Esophagus squamous epithelium (tissue), 5 donors: ENCODE results near the gene TMEM127. TPM values are rescaled to one million over a fixed set of nuclear protein-coding genes. Genes with fewer than 3 reads are reported as not detected.

Experiments
- DNase-seq: peaks from one replicate; lab custom pipeline; 2025; lab: John Stamatoyannopoulos, UW
- H3K27ac ChIP-seq, 4 donors: fragments of 200-600 bp; sonication (generic); one replicate each; pipeline ENCODE4 v1.5.1; 2016 to 2019; ENCODE audit warnings: mild to moderate bottlenecking in 1 of 4
- H3K27me3 ChIP-seq, 4 donors: fragments of 200-600 bp; sonication (generic); 1 replicate in 3 of 4; 2 replicates in 1 of 4; pipeline versions ENCODE4 v1.5.1 to v1.6.0; 2017 to 2021; ENCODE audit warnings: antibody characterized with exemption in 1 of 4
- H3K36me3 ChIP-seq, 3 donors: fragments of 200-600 bp; sonication (generic); one replicate each; pipeline ENCODE4 v1.5.1; 2016 to 2019
- H3K4me1 ChIP-seq, 3 donors: fragments of 200-600 bp; sonication (generic); one replicate each; pipeline ENCODE4 v1.5.1; 2017 to 2019
- H3K4me3 ChIP-seq, 4 donors: fragments of 200-600 bp; sonication (generic); 1 replicate in 3 of 4; 2 replicates in 1 of 4; pipeline ENCODE4 v1.5.1; 2016 to 2019; ENCODE audit warnings: mild to moderate bottlenecking in 2 of 4, moderate library complexity in 1 of 4
- H3K9me3 ChIP-seq, 3 donors: fragments of 200-600 bp; sonication (generic); one replicate each; pipeline ENCODE4 v1.5.1; 2016 to 2019
- POLR2A ChIP-seq, 4 donors: fragments of 450-650 bp; IDR thresholded peaks; one replicate each; pipeline ENCODE4 v1.6.1; 2017; ENCODE audit warnings: antibody characterized with exemption in 4 of 4, mild to moderate bottlenecking in 4 of 4, moderate library complexity in 3 of 4
- WGBS, 2 donors: methylation state at CpG; one replicate each; pipeline ENCODE4 v1.1.5; 2018; 5-methylcytosine and 5-hydroxymethylcytosine counted together
- intact Hi-C: fragments of 100-400 bp; cut with DNase I; formaldehyde crosslinking; loops from one replicate; pipeline ENCODE4 v1.15.0; 2022
- total RNA-seq, 4 donors: library from RNA; depleted of rRNA; stranded (reverse); fragments of >200 nt; gene quantifications; one replicate each; pipeline ENCODE4 v1.1.0, GENCODE V29; 2016
- TF ChIP-seq, protein P1 (sequence below), 6 experiments: fragments of 450-650 bp in 4 of 6; fragments of 200-600 bp in 2 of 6; sonication (generic) in 2 of 6; IDR thresholded peaks; one replicate each; pipeline ENCODE4 v1.5.1; 2016 to 2019; ENCODE audit warnings: antibody characterized with exemption in 6 of 6, mild to moderate bottlenecking in 4 of 6, moderate library complexity in 4 of 6
- donor health status: DM: yes; HTN: yes; CAD: no.

Gene TMEM127
- total RNA-seq, 4 donors from 2014 or later: 26.0 to 45.9 (median 30.5) TPM

DNA sequence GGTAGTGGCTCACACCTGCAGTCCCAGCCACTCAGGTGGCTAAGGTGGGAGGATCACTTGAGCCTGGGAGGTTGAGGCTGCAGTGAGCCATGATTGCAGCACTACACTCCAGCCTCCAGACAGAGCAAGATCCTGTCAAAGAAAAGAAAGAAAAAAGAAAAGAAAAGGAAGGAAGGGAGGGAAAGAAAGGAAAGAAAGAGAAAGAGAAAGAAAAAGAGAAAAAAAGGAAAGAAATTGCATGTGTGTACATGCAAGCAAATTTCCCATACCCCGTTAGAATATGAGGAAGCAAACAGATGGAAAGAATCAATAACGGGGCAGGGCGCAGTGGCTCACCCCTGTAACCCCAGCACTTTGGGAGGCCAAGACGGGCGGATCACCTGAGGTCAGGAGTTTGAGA, 17.9 kb downstream of the TMEM127 start:
- TF ChIP-seq, protein P1, sequence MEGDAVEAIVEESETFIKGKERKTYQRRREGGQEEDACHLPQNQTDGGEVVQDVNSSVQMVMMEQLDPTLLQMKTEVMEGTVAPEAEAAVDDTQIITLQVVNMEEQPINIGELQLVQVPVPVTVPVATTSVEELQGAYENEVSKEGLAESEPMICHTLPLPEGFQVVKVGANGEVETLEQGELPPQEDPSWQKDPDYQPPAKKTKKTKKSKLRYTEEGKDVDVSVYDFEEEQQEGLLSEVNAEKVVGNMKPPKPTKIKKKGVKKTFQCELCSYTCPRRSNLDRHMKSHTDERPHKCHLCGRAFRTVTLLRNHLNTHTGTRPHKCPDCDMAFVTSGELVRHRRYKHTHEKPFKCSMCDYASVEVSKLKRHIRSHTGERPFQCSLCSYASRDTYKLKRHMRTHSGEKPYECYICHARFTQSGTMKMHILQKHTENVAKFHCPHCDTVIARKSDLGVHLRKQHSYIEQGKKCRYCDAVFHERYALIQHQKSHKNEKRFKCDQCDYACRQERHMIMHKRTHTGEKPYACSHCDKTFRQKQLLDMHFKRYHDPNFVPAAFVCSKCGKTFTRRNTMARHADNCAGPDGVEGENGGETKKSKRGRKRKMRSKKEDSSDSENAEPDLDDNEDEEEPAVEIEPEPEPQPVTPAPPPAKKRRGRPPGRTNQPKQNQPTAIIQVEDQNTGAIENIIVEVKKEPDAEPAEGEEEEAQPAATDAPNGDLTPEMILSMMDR (IDR thresholded peaks at IDR 0.05): no peak
- TF ChIP-seq POLR2A (IDR thresholded peaks at IDR 0.05): no peak
- no peak for DNase-seq
- WGBS, 2 donors: 41 to 61% methylated on average over 5 of the region's 5 CpGs

DNA sequence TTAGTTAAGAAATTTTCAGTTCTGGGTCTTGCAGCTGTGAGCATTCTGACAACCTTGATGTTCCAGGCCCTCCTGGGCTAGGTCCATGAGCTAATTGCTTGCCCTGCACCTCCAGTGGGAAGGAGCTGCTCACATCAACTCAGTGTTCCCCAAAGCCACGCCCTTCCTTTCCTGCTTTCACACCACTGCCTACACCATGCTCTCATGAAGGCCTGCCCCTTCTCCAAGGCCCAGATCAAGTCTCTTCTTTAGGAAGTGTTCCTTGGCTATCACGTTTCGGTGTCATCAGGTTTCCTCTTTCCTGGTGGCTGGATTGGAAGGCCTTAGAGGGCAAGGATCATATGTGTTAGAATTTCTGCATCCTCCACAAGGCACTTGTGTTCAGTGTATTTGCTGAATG, 18.8 kb downstream of the TMEM127 start:
- peaks cover 3 to 27% (median 6%) of the 10 kb centered on the region in 3 donors for H3K36me3 ChIP-seq
- peaks cover 0 to 55% (median 3%) of the 10 kb centered on the region in 3 donors for H3K4me1 ChIP-seq
- H3K9me3 ChIP-seq: no peaks in the 10 kb centered on the region
- H3K4me3 ChIP-seq: no peak overlapping the region
- intact Hi-C loops: no loop called here
- DNase-seq: no peak
- no peaks in the 10 kb centered on the region for H3K27me3 ChIP-seq
- TF ChIP-seq POLR2A (IDR thresholded peaks at IDR 0.05): no peak
- TF ChIP-seq, protein P1 (IDR thresholded peaks at IDR 0.05): no peak
- peak overlapping the region in 2 of 4 donors; percentile 25 to 72 for H3K27ac ChIP-seq
- 64 to 75% methylated on average over 1 to 2 of the region's 3 CpGs for WGBS, 2 donors

More for the DNA sequence above, 17.9 kb downstream of the TMEM127 start:
- no peak overlapping the region for H3K4me3 ChIP-seq
- no peak overlapping the region for H3K27ac ChIP-seq
- H3K27me3 ChIP-seq: no peaks in the 10 kb centered on the region
- peaks cover 12 to 36% (median 13%) of the 10 kb centered on the region in 3 donors for H3K36me3 ChIP-seq
- intact Hi-C loops: no loop called here
- no peaks in the 10 kb centered on the region for H3K9me3 ChIP-seq
- H3K4me1 ChIP-seq: peaks cover 0 to 48% (median 3%) of the 10 kb centered on the region in 3 donors

DNA sequence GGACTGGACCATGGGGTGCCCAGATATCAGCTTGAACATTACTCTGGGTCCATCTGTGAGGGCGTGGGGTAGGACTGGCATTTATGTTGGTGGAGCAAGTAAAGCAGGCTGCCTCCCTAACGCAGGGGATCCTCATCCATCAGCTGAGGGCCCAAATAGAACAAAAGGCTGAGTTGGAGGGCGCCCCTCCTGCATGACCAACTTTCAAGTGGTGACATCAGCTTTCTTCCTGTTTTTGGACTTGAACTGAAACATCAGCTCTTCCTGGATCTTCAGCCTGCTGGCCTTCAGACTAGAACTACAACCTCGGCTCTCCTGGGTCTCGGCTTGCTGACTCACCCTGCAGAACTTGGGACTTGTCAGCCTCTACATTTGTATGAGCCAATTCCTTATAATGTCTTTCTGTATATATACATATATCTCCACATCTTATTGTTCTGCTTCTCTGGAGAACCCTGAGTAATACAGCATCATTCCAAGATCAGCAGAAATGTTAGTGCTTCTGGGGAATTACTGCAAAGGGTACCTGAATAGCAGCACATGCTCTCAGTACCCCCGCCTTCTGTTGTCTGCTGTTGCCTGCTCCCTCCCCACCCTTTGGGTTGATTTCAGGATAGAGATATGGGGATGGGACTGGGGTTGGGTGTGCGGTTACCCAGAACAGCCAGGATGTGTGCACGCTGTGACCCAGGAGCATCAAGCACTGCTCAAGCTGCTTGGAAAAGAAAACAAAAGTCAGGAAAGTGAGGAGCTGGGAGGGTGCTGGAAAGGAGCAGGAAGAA, 20.0 kb downstream of the TMEM127 start:
- no peak for DNase-seq
- Histone ChIP-seq H3K9me3 (no peaks in the 10 kb centered on the region), H3K4me1 (peaks cover 3 to 55% (median 7%) of the 10 kb centered on the region in 3 donors), H3K36me3 (peaks cover 0 to 20% (median 0%) of the 10 kb centered on the region in 3 donors), H3K4me3 (no peak overlapping the region), H3K27ac (peak overlapping the region in 2 of 4 donors; percentile 44 to 72), H3K27me3 (no peaks in the 10 kb centered on the region)
- TF ChIP-seq POLR2A (IDR thresholded peaks at IDR 0.05): no peak
- TF ChIP-seq, protein P1 (IDR thresholded peaks at IDR 0.05): no peak
- 71 to 78% methylated on average over 5 to 8 of the region's 8 CpGs for WGBS, 2 donors
- intact Hi-C loops: no loop called here

DNA sequence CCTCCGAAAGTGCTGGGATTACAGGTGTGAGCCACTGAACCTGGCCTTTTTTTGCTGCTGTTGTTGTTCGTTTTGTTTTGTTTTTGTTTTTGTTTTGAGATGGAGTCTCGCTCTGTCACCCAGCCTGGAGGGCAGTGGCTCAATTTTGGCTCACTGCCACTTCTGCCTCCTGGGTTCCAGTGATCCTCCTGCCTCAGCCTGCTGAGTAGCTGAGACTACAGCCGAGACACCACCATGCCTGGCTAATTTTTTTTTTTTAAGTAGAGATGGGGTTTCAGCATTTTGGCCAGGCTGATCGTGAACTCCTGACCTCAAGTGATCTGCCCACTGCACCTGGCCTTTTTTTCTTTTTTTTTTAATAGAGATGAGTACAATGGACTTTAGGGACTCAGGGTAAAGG, 22.0 kb downstream of the TMEM127 start:
- Histone ChIP-seq H3K36me3 (peaks cover 0 to 21% (median 0%) of the 10 kb centered on the region in 3 donors), H3K9me3 (no peaks in the 10 kb centered on the region), H3K4me1 (peaks cover 3 to 43% (median 7%) of the 10 kb centered on the region in 3 donors), H3K27me3 (no peaks in the 10 kb centered on the region), H3K4me3 (no peak overlapping the region), H3K27ac (no peak overlapping the region)
- no peak for TF ChIP-seq POLR2A (IDR thresholded peaks at IDR 0.05)
- TF ChIP-seq, protein P1 (IDR thresholded peaks at IDR 0.05): no peak
- 93 to 96% methylated on average over 5 of the region's 5 CpGs for WGBS, 2 donors
- no peak for DNase-seq
- intact Hi-C loops: no loop called here

DNA sequence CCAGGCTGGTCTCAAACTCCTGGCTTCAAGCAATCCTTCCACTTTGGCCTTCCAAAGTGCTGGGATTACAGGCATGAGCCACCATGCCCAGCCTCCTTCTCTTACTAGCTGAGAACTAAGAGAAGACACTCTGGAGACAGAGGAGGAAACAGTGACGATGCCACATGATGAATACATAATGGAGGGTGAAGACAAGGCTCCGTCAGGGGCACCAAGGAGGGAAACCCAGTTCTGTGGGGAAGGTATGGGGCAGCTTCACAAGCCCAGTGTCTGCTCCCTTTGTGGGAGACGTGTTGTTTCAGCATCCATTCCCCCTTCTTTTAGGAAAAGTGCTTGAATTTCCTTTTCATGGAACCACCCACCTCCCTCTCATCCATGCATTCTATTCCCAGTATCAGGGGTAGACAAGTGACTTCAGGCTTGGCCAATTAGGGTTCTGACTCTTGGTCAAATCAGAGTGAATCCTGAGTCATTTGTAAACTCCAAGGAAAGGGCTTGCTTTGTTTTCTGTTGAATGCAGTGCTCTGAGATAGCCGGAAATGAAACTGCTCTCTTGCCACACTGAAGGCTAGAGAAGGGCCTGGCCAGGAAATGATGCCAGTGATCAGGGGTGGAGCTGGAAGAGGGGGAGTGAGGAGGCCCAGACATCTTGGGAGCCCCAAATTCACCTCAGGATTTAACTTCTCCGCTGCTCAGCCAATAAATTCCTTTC, 23.7 kb downstream of the TMEM127 start:
- intact Hi-C loops: no loop called here
- no peaks in the 10 kb centered on the region for H3K27me3 ChIP-seq
- no peak for DNase-seq
- 57 to 62% methylated on average over 4 to 5 of the region's 5 CpGs for WGBS, 2 donors
- peaks cover 0 to 33% (median 0%) of the 10 kb centered on the region in 3 donors for H3K36me3 ChIP-seq
- peaks cover 3 to 35% (median 7%) of the 10 kb centered on the region in 3 donors for H3K4me1 ChIP-seq
- peak overlapping the region; percentile 39 to 86 (median 66) for H3K27ac ChIP-seq
- TF ChIP-seq, protein P1 (IDR thresholded peaks at IDR 0.05): no peak
- peak in 1 of 4 donors; percentile 30 for TF ChIP-seq POLR2A (IDR thresholded peaks at IDR 0.05)
- H3K9me3 ChIP-seq: no peaks in the 10 kb centered on the region
- H3K4me3 ChIP-seq: no peak overlapping the region
